HG03439 (cell line): ENCODE measurements around the gene PRKX.
"Not testable (repeated sequence)": the region's sequence is repeated elsewhere in the genome, so short reads cannot be mapped to it uniquely, and the experiment has no call there.

Experiments
- ATAC-seq: cut with Tn5 transposase; IDR thresholded peaks from one replicate; pipeline ENCODE4 v1.9.1; 2021; ENCODE audit warnings: mild to moderate bottlenecking, moderate library complexity; ENCODE audit not compliant: unreplicated experiment

The PRKX gene

DNA sequence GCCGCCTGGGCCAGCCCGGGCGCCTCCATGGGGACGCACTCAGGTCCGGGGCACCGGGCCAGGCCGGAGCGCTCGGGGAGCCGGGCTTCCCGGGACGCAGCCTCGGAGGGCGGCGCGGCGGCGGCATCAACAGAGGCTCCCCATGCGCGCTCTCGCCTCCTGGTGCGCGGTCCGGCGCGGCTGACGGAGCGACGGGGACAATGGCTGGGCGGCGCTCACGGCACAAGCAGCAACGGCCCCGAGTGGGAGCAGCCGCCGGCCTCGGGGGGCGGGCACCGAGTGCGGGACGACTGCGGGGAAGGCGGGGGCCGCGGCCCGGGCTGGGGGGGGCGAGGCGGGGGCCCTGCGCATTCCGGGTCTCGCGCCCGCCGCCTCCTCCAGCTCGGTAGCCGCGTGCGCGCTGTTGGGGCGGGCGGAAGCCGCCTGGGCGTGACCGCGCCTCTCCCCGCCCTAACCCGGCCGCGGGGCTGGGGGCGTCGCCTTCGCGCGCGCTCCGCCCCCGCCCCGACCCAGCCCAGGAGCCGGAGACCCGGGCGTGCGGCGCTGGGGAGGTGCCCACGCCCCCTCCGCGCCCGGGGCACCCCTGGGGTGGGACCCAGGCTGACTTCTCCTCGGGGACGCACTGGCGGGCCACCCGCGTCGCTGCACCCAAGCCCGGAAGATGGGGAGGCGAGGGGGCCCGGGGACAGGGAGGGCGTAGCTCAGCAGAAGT is at the start of gene PRKX:
TSS of gene PRKX (minus strand) at position 425 of the 712 bp plus-strand sequence. CDS start at position 29, 396 bp downstream.
- ATAC-seq: peak; percentile 79

DNA sequence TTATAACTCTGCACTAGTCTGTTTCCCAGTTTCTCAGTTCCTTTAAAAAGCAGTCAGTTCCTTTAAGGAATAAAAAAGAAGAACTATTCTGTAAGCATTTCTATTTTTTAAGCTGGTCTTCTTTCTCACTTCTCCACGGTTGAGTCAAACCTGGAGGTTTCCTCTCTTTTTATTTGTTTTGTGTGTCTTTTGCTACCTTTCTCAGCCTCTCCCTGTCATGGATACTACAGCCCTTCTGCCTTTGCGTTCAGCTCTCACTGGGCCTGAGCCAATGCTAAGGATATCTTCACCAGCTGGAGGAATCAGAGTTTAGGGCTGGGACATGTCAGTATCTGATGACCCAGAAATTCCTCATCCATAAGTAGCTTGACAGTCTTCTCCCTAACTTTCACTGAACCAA is 49.7 kb upstream of the PRKX start:
- ATAC-seq: no peak

DNA sequence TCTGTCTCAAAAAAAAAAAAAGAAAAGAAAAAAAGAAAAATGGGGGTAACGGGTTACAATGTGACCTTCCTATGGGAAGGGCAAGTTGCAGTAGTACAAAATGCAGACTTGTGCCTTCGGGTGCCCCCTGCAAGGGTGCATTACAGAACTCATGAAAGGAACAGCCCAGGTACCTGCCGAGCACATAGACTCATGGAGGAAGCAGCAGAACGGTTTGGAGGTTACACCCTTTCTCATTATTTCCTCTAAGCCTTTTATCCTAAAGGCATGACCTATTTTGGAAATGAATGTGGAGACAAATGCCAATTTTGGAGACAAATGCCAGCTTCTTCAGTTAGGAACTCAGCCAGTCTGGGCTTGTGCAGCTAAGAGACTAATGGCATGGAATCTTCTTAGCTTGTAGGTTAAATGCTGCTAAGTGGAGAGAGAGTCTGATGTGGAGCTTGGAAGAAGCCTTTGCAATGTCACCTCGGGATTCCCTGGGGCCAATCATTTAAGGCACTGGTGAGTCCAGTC is 44.1 kb upstream of the PRKX start:
- no peak for ATAC-seq

DNA sequence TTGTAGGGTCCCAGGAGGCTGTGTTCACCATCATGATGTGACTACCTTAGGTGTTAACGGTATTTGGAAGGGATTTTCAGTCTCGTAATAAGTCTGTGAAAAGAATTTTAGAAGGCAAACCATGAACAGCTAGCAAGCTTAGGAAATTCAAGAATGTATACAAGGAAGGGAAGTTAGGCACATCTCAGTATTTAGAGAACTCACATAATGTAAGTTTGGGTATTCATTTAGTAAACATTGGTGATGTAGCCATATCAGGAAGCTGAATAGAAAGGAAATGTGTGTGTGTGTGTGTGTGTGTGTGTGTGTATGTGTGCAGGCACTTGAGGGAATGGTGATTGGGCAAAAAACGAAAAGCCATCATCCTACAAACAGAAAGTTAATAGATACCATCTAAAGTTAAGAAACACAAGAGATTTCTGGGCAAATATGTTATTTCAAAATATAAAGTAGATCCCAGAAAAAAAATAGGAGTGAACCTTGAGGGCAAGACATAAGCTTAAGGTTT is 34.7 kb upstream of the PRKX start:
- ATAC-seq: no peak

DNA sequence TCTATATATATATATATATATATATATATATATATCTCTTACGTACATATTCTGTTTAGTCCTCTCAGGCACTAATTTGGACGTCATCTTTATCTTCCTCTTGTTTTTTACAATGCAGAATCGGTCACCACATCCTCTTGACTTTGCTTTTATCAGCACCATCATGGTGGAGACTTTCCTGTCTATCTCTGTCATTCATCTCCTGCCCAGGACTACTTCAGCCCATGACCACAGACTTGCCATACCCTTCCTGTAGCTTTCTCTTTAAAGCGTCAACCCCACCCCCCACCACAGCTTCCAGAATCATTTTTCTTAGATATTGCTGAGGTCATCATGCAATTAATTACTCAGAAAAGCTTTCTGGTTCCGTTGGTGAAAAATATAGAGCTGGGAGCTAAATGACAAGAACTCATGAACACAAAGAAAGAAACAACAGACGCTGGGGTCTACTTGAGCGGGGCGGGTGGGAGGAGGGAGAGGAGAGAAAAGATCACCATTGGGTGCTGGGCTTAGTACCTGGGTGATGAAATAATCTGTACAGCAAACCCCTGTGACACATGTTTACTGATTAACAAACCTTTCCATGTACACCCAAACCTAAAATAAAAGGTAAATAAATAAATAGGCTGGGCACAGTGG is 30.5 kb upstream of the PRKX start:
- ATAC-seq: no peak

DNA sequence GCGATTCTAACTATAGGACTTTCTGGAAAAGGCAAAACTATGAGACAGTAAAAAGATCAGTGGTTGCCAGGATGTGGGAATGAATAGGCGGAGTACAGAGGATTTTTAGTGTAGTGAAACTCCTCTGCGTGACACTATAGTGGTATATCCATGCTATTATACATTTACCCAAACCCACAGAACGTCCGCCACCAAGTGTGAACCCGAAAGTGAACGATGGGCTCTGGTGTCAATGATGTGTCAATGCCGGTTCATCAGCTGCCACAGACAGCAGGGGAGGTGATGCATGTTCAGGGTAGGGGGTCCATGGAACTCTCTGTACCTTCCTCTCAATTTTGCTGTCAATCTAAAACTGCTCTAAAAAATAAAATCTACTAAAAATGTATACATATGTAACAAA is 27.5 kb upstream of the PRKX start:
- not testable (repeated sequence) for ATAC-seq

DNA sequence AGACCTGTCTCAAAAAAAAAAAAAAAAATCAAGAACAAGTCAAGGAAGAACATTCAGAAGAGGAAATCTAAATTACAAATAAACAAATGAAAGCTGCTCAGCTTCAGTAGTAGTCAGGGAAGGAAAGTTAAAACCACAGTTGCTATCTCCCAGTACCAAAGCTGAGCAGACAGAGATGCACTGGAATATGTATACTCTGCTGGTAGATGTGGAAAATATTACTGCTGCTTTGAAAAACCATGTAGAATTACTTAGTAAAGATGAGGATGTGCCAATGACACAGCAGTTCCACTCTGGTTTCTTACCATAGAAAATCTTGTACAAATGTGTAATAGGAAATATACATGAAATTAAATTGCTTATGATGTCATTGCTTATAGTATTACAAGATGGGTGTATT is 25.1 kb upstream of the PRKX start:
- ATAC-seq: no peak

DNA sequence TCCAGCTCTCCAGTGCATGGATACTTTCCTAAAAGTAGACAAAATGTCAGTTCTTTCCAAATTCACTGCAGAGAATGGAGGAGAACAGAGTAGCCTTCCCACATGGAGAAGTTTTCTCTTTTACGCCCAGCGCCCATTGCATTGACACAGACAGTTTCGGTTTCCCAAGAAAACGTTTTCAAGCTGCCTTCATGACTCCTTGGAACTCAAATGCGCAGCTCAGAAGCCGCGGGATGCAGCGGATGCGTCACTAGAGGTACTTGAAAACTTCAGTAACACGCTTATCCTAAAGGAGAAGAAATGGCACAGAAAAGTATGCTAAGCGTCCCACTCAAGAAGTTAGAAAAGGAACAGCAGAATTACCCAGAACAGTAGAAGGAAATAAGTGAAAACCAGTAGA is 23.1 kb upstream of the PRKX start:
- ATAC-seq: not testable (repeated sequence)

DNA sequence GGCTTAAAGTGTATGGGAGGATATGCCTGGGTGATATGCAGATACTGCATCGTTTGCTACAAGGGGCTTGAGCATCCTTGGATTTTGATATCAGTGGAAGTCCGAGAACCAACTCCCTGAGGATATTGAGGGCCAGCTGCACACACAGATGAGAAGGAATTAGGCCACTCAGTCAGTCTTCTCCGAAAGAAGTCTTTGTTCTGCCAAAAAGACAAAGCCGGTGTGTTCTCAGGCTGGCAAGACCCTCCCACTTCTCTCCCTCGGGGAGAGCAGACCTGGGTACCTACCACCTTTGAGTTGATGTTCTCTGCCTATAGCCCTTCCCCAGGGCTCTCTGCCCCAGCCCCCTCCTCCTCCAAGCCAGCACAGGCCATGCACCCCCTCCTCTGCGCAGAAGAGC is 22.4 kb upstream of the PRKX start:
- not testable (repeated sequence) for ATAC-seq

DNA sequence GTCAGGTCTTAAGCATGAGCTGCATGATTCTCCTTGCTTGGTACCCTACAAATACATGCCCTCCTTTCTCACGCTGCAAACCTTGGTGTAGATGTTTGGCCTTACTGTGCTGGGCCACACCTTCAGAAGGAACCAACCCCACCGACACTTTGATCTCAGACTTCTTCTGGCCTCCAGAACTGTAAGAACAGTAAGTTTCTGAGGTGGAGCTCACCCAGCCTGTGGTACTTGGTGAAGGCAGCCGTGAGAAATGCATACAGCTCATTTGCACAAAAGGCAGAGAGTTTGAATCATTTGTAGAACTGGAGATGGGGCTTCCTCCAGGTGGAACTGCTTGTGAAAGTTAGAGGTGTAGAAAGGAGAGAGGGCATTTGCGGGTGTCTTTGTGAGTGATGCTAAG is 21.0 kb upstream of the PRKX start:
- ATAC-seq: not testable (repeated sequence)

DNA sequence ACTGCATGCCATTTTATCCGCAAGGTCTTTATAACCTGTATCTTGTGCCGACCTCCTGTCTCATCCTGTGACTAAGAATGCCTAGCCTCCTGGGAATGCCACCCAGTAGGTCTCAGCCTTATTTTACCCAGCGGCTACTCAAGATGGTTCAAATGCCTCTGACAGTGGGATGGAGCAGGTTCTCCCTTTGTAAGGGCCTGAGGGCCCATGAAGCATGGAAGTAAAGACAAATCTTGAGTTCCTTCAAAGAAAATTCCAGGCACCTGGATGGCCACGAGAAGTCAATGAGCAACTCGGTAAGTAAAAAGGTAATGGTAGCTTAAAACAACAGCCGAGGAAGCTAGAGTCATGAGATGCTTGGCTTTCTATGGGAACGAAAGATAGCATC is 19.6 kb upstream of the PRKX start:
- ATAC-seq: no peak

DNA sequence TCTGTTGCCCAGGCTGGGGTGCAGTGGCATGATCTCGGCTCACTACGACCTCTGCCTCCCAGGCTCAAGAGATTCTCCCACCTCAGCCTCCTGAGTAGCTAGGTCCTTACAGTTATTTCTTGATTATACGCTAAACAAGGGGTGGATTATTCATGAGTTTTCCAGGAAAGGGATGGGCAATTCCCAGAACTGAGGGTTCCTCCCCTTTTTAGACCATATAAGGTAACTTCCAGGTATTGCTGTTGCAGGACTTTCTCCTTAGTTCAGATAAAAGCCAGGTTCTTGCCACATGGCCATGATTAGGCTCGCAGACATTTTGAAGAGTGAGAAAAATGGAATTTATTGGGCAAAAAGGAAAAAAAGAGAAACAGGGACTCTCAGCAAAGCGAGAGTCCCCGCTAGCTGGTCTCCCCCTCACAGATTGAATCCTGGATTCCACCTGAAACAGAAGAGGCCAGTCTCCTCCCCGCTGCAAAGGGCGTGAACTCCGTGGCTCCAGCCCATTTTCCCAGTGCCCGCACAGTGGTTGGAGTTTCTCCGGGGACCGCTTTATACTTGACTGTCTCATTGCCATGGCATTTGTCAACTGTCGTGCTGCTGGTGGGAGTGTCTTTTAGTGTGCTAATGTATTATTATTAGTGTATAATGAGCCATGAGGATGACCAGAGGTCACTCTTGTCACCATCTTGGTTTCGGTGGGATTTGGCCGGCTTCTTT is 19.0 kb upstream of the PRKX start:
- not testable (repeated sequence) for ATAC-seq

DNA sequence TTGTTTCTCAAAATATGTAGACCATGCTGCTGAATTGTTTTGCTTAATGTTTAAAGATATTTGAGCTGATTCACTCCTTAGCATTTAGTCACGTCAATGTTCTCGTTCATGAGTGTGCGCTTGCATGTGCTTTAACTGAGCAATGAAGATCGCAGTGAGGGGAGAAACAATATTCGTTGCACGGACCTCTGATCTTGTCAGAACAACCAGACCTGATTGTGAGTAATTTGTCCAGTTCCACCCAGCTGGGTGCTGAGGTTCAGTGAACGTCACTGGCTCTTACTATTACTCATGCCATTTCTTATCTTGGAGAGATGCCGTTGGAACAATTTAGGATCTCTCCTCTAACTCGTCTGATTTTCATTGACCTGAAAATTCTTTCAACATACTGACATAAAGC is 15.0 kb upstream of the PRKX start:
- no peak for ATAC-seq

DNA sequence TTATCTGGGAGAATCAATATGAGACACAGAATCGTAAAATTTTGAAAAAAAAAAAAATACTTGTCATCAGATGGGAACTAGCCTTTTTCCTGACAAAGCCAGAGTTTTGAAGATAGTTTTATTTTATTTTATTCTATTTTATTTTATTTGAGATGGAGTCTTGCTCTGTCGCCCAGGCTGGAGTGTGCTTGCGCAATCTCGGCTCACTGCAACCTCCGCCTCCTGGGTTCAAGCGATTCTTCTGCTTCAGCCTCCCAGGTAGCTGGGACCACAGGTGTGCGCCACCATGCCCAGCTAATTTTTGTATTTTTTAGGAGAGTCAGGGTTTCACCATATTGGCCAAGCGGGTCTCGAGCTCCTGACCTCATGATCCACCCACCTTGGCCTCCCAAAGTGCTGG is 10.0 kb upstream of the PRKX start:
- not testable (repeated sequence) for ATAC-seq

DNA sequence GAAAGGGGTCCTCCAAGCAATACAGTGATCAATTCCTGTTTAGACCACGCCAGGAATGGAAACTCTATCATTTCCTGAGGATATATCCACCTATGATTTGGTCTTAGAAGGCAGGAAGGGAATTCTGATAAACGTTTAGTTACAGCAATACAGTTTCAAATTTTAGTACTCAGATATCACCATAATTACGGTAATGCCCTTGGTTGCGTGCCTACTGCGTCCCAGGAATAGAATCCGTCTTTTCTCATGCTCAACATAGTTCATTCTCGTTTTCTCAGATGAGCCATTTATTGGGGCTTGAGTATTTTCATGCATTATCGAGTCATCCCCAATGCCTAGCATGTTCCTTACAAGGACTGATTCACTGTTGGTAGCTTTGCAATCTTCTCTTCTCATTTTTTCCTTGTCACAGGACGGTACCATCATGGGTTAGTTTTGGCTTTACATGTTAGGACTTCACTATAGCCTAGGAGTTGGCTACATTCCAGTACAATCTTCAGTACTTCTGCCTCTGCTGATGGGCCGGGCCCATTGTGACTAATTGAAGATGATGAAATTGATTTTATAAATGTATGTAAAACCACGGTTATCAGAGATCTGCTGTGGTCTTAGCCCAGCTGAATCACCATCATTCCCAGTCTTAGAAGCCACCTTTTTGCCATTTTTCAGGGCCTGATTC is 4.4 kb upstream of the PRKX start:
- ATAC-seq: no peak

DNA sequence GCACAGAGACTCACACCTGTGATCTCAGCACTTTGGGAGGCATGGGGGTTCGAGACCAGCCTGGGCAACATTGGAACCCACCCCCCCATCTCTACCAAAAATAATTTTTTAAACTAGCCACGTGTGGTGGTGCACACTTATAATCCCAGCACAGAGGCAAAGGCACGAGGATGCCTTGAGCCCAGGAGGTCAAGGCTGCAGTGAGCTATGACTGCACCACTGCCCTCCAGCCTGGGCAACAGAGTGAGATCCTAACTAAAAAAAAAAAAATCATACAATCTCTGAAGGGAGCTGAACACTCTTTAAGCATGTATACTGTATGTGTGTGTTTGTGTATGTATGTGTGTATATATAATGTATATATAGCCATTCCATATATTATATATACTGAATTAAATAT is 2.5 kb upstream of the PRKX start:
- ATAC-seq: no peak

DNA sequence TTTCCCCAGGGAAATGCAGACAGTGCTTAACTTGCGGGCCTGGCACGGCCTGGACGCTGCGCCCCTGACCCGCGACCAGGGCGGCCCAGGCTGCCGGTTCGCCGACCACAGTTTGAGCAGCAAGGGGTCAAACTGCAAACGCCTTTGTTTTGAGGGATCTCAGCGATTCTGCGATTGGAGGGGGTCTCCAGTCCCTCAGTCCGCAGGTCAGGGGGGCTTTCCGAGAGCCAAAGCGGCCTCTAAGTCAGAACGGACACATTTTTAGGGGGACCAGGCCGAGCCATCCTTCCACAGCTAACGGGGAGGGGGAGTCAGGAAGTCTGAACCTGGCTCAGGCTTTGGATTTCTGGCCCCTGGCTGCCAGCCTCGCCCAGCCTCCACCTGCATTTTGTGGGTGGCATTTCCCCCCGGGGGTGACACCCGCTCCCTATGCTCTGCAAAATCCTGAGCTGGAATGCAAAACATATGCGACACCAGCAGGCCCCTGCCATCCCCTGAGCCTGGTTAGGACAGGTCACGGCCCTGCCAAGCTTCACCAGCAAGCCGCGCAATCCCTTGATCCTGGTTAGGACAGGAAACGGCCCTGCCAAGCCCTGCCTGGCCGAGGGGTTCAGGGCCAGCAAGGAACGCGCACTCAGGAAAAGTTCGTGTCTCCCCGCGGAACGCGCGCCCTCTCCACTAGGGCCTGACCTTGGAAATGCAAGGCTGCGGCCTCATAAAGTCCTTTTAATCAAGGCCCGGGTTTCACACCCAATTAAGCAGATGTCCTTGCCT is 1.4 kb upstream of the PRKX start:
- ATAC-seq: not testable (repeated sequence)

DNA sequence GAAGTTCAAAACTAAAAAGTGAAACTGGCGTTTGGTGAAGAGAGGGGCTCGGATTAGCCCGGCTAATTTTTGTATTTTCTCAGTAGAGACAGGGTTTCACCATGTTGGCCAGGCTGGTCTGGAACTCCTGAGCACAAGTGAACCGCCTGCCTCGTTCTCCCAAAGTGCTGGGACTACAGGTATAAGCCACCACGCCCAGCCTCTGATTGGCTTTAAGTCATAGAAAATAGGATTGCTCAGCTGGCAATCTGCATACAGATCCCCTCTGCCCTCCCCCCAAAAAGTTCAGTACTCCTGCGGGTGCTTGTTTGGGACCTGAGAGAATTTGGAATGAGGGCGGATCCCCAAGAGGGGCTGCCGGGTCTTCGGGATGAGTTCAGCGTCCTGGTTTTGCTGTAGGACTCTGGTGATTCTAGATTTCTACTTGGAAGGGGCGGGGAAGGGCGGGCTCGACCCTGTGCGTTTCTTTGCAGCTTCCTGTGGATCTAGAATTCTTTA is 537 bp upstream of the PRKX start:
- no peak for ATAC-seq

DNA sequence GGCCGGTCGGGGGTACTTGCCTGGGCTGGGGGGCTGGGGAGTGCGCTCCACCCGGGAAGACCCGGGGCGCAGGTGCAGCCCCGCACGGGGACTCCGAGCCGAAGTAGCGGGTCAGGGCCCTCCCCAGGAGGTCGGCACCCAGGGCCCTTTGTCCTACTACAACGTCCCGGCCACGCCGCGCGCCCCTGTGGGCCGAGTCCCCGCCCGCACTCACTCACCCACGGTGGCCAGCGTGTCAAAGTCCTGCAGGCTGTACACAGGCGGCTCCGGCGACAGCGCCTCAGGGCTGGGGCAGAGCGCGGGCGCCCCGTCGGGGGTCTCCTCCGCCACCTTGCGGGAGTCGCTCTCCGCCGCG is 602 bp downstream of the PRKX start:
- peak; percentile 32 for ATAC-seq
